Fibroblast of skin of left biceps (primary cell): ENCODE data around the gene ALG1.
A peak's percentile ranks its signal among the peaks of the same experiment; 100 is the strongest.

Experiments
- DNase-seq, 2 experiments: peaks; one replicate each; pipeline ENCODE4 v3.0.0-alpha.2; 2013; ENCODE audit warnings: low read depth in 2 of 2

The ALG1 gene, protein sequence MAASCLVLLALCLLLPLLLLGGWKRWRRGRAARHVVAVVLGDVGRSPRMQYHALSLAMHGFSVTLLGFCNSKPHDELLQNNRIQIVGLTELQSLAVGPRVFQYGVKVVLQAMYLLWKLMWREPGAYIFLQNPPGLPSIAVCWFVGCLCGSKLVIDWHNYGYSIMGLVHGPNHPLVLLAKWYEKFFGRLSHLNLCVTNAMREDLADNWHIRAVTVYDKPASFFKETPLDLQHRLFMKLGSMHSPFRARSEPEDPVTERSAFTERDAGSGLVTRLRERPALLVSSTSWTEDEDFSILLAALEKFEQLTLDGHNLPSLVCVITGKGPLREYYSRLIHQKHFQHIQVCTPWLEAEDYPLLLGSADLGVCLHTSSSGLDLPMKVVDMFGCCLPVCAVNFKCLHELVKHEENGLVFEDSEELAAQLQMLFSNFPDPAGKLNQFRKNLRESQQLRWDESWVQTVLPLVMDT

DNA sequence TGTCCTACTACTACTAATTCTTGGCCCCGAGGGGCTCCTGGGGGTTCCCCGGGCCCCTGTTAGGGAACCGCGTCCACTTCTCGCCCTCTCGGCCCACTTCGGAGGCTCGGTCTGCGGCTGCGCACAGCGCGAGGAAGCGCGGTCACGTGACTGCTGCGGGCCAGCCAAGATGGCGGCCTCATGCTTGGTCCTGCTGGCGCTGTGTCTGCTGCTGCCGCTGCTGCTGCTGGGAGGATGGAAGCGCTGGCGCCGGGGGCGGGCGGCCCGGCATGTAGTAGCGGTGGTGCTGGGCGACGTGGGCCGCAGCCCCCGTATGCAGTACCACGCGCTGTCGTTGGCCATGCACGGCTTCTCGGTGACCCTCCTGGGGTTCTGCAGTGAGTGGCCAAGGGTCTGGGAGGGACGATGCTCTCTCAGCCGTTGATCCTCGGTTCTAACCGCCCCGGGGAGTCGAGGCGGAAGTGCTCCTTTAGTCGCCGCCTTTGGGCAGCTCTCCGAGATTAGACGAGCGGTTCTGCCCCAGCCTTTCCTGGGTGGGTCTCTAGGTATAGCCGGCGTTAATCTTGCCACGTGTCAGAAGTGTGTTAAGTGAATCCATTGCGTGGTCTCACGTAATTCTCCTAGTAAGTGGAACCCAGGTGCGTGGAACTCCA is at the start of gene ALG1:
Gene ALG1 (plus strand): TSS at position 163 of the 653 bp plus-strand sequence. CDS start 7 bp downstream, at position 170.
- peak; percentile 58 for DNase-seq

- no peak for DNase-seq
Observed at GRCh38 chr16:5022521-5022920, 49.1 kb upstream of the ALG1 start.

DNA sequence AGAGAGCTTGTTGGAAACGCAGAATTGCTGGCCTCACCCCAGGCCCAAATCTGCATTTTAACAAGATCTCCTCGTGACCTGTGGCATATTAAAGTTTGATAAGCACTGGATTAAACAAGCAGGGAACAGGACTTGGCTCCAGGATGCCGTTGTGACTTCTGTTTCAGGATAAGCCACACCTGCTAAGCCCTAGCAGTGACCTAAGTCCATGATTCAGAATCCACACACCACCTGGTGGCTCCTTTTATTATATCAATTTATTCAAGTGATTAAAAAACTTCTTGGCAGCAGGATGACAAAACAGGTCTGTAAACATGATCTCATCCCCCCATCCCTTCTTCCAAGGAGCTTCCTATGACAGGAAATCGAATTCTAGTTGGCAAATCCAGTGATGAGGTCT is 47.0 kb upstream of the ALG1 start:
- no peak for DNase-seq

DNA sequence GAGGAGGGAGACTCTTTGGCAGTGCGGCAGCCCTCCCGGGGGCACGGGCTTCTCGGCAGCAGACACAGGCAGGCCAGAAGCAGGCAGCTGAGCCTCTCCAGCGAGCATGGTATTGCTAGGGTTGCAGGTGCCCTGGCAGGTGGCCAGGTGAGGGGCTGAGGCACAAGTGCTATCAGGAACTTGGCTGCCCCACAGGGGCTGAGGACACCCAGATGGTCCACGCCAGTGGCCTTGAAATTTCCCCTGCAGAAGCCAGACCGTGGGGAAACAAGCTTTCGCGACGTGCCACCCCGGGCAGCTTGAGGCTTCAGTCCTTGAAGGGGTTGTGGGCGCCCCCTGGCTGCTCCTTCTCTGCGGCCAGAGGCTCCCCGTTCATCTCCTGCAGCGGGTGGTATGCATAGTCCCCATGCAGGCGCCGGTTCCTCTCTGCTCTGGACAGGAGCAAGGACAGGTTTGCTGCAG is 46.4 kb upstream of the ALG1 start:
- no peak for DNase-seq

DNA sequence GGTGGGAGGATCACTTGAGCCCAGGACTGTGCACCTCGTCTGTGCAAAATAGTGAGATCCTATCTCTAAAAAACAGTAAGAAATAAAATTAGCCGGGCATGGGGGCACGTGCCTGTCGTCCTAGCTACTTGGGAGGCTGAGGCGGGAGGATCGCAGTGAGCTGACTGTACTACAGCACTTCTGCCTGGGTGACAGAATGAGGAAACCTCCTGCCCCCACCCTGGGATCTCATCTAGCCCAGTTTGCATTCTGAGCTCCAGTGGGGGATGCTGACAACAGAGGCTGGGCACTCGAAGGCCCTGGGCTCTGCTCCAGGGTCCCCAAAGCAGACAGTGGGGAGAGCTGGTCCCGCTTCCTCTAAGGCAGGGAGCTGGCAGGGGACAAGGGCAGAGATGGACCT is 45.0 kb upstream of the ALG1 start:
- DNase-seq: no peak

- DNase-seq: no peak
Observed at GRCh38 chr16:5027086-5027485, 44.6 kb upstream of the ALG1 start.

GRCh38 chr16:5027575-5028235 is 43.9 kb upstream of the ALG1 start:
- DNase-seq: no peak

DNA sequence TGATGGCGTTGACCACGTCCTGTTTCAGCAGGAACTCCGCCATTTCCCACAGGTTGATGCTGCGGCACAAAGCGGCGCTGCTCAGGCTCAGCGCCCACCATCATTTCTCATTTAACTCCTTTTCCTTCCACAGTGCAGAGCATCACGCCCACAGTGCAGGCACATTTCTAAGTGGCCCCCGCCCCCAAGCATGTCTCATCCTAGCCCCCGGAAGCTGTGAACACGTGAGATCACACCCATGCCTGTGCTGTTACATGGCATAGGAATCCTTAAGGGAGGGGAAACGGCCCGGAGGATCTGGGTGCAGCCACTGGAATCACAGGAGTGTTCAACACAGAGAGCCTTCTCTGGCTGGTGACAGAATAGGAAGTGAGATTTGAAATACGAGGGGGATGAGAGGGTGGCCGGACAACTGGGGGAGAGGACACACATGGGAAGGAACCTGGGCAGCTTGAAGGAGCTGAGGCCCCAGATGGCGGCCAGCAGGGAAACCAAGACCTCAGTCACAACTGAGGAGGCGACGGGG is 42.6 kb upstream of the ALG1 start:
- no peak for DNase-seq

DNA sequence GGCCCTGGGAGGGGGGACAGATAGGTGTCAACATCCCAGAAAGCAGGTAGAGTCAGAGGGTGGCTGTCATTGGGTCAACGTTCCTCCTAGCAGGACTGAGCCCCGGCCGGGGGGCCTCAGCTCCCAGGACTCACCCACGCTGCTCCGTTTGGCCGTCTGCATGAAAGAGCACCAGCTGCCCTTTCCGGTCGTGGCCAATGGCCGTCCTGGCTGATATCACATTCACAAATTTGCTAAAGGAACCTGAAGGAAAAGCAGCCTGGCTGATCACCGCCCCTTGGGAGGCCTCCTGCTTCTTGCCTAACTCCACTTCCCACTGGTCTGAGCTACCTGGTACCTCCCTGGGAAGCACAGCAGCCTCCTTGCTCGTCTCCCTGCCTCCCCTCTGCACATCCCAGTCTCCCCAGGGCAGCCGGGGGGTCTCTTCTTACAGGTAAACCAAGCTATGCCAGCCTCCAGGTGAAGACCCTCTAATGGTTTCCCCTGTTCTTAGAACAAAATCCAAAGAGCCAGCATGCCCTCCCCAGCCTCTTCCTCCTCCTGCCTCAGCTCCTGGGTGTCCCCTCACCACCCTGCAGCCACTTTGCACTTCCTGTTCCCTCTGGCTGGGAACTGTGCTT is 41.3 kb upstream of the ALG1 start:
- DNase-seq: no peak

GRCh38 chr16:5031601-5032000 is 40.0 kb upstream of the ALG1 start:
- DNase-seq: no peak

GRCh38 chr16:5032748-5033167 is 38.9 kb upstream of the ALG1 start:
- DNase-seq: no peak

DNA sequence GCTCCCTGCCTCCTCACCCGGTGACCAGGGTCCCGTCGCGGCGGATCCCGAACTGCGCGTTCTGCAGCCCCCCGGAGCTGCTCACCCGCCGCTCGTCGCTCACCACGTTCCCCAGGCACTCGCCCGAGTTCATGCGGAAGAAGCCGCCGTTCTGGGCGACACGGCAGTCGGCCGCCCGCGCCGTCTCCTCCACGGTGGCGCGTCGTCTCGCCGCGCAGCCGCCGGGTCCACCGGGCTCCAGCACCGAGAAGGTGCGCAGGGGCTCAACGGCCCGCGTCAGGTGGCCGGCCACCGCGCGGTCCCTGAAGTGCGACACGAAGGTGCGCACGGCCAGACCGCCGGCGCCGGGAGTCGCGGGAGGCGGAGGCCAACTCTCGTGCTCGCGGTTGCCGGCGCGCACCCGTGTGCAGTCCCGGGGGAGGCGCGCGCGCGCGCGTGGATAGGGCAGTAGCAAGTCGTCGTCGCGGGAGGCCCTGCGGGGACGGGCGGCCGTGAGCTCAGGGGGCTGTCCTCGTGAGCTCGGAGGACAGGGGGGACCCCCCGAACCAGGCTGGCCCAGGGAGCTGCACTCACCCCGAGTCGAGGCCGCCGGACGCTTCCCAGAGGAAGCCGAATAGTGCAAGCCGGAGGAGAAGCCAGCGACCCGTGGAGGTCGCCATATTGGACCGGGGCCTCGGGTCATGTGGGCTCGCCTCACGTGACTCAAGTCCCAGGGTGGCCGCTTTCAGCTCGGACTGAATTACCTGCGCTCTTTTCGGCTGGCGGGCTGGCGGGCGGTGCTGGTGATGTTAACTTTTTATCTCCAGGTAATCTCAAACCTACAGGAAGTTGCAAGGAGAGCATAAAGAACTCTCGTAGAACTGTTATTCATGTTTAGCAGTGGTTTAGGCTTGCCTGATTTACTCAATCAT is 38.1 kb upstream of the ALG1 start, which contains the start of gene NAGPA:
Gene NAGPA (minus strand): TSS at position 680 of the 911 bp plus-strand sequence. CDS start 21 bp downstream, at position 659.
- peak; percentile 52 to 62 for DNase-seq

- DNase-seq: no peak
Observed at GRCh38 chr16:5034167-5034523, 37.5 kb upstream of the ALG1 start.

DNA sequence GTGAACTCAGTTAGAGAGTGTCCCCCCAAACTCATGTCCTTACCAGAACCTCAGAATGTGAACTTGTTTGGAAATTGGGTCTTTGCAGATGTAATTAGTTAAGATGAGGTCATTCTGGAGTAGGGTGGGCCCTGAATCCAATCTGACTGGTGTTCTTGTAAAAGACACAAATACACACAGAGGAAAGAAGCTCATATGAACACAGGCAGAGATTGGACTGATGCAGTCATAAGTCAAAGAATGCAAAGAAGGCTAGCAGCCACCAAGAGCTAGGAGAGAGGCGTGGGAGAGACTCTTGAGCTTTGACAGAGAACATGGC is 35.8 kb upstream of the ALG1 start:
- no peak for DNase-seq

DNA sequence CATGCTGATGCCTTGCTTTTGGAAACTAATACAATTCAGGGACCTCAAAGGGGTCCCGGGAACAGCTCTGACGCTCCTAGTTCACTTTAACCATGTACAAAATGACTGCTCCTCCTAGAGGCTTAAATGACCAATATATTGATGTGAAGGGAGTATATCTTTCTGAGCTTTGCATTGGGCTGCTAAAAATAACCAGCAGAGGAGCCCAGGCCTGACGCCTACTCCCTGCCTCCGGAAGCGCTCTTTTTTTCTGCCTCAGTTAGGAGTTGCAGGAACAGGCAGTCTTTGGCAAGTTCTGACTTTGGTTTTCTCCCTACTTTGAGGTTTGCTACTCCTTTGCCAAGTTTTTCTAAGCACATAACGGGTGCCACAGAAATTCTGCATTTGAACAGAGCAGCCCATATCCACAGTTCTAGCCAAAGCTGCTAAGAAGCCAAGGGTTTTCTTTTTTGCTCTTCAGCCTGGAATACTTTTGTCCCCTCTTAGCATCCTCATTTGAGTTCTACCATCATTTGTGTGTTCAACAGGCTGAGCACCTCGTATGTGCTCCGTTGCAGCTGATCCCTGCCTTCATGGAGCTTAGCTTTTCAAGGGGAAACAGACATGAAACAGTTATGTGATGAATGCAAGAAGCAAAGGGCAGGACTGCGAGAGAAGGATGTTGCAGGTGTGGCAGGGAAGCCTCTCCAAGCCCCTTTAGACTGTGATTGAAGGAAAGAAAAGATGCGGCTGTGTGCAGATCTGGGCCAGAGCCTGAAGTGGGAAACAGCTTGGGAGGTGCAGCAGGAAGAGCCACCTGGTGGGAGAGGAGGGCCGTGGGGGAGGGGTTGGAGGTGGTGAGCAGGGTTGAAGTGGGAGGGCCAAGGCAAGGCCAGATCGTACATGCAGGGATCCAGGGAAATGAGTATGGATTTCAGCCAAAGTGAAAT is 35.2 kb upstream of the ALG1 start:
- no peak for DNase-seq

DNA sequence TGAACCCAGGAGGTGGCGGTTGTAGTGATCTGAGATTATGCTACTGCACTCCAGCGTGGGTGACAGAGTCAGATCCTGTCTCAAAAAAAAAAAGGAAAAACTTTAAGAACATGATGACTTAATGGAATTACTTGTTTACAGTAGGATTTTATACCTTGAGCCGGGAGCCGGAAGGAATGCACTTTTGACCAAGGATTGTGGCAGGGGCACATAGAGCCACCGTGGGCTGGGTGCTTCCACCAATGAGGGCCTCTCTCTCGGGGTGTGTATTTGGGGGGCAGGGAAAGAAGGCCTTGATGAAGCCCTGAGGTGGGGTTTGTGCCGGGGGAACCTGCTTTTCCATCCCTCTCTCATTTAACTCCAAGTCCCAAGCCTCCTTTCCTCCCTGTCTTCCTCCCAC is 31.2 kb upstream of the ALG1 start:
- DNase-seq: no peak

GRCh38 chr16:5041600-5042133 is 30.0 kb upstream of the ALG1 start:
- peak in 1 of 2 experiments; percentile 18 for DNase-seq

GRCh38 chr16:5042574-5043171 is 29.0 kb upstream of the ALG1 start:
- DNase-seq: no peak

- DNase-seq: no peak
Observed at GRCh38 chr16:5044011-5044540, 27.6 kb upstream of the ALG1 start.
